HUDEP-2 (cell line): ENCODE results near the gene IQSEC3.
A peak's percentile ranks its signal among the peaks of the same experiment; 100 is the strongest.
"Not testable (repeated sequence)": the region's sequence is repeated elsewhere in the genome, so short reads cannot be mapped to it uniquely, and the experiment has no call there.

ENCODE experiments used
- DNase-seq, 76 experiments: peaks; one replicate each; lab custom pipeline; 2025; ENCODE audit not compliant: unreplicated experiment in 76 of 76; lab: John Stamatoyannopoulos, UW

IQSEC3 gene

GRCh38 chr12:174596-174995, 108.0 kb downstream of the IQSEC3 start:
- peak in 37 of 76 experiments; percentile 15 to 78 (median 35) for DNase-seq

DNA sequence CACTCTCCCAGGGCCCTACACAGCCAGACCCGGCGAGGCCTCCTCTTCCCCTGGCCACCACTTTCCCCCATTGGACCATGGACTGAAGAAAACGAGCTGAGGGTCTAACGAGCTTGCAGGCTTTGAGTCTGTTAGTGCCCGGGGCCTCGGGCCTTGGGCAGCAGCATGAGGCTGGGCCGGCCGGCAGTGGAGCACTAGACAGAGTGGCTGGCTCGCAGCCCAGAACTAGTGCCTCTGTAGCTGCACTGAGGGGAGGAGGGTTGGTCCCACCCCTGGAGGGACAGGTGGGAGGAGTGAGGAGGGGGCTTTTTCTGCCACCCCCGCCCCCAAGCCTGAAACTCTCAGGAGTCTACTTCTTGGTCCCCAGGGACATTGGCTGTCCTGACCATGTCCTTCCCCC, 108.7 kb downstream of the IQSEC3 start:
- DNase-seq: peak in 66 of 76 experiments; percentile 7 to 82 (median 50)

GRCh38 chr12:175759-176158, 109.2 kb downstream of the IQSEC3 start:
- DNase-seq: peak in 3 of 76 experiments; percentile 41 to 63 (median 50)

GRCh38 chr12:176321-177181, 110.0 kb downstream of the IQSEC3 start:
- peak in 67 of 76 experiments; percentile 11 to 76 (median 52) for DNase-seq

DNA sequence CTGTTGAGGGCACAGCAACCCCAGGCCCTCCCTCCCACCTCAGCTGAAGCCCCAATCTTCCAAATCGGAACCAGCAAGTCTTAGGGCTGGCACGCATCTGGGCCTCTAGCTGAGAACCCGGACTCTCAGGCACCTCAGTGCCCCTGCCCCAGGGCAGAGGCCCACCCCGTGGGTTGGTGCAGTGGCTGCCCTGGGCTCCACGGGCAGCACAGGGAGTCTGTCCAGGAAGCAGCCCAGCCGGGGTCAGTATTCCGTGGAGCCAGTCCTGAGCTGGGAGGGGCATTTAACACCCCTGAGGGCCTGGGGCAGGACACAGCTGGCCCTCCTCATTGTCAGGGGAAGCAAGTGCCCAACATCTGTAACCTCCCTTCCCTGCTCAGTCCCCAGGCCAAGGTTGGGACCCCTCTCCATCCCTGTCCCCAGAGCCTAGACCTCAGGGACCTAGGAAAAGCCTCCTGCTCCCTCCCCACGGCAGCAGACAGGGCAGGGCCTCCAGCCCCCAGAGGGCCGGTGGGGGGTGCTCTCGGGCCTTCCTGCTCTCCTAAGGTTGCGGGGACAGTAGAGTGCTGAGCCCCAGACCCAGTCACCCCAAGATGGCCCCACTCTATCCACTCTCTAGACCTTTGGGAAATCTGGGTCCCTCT, 110.9 kb downstream of the IQSEC3 start:
- DNase-seq: no peak

DNA sequence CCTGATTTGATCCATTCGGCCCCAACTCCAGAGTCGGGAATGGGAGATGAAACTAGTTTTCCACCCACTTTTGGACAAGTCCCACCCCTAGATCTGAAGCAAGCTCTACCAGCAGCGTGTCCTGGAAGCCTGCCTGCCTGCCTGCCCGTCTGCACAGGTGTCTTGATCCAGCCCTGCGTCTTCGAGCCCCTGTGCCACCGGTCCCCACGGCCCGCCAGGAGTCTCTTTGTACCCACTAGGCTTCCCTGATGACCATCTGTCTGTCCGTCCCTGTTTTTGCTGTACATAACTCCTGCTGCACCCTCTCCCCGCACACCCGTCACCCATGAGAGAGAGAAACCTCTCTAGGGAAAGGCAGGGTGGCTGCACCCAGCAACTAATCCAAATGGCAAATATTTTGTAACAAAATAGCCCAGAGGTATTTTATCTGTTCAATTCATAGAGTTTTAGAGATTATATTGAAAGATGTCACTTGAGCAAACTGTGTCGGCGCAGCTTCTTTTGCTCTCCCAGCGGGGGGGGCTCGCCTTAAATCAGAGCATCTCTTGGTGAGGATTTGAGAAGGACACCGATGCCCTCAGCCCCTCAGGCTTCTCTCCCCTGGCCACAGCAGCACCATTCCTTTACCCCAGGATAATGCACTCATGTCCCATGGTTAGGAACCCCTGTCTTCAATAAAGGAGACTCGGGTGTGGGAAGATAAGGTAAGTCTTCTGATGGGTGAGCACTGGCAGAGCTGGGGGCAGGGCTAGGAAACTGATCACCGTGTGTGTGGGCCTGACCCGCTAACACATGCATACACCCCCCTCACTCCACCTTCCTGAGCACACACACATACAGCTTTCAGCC, 111.6 kb downstream of the IQSEC3 start:
- peak in 5 of 76 experiments; percentile 14 to 45 (median 20) for DNase-seq

DNA sequence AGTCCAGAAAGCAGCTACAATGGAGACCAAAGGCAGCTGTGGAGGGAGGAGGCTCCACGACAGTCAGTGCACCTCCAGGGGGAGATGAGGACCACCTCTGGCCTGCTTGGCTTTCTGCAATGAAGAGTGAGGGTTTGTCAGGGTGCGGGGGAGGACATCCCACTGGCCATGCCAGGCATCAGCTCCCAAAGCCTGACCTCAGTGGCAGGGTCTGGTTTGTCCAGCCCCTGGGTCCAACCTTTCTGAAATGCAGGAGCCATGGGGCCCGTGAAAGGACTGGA, 112.2 kb downstream of the IQSEC3 start:
- DNase-seq: peak in 1 of 76 experiments; percentile 45

GRCh38 chr12:179131-179884, 112.7 kb downstream of the IQSEC3 start:
- peak in 5 of 76 experiments; percentile 20 to 46 (median 25) for DNase-seq

DNA sequence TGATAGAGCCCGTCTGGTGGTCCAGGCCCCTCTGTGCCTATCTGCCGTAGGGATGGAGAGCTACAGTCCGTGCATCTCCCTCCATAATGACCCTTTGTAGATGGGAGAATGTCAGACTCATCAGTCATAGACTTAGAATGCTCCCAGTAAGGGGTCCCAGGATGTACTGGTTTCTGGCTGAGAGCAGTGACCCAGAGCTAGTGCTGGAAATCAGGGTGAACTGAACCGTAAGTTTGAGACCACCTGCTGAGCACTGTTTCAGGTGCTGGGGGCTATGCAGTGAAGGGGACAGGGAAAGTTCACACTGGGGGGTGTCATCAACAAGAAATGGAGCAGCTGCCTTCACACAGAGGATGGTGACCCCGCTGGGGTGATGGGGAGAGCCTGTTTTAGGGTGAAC, 113.3 kb downstream of the IQSEC3 start:
- no peak for DNase-seq

GRCh38 chr12:180445-180844, 113.9 kb downstream of the IQSEC3 start:
- peak in 62 of 76 experiments; percentile 8 to 81 (median 51) for DNase-seq

DNA sequence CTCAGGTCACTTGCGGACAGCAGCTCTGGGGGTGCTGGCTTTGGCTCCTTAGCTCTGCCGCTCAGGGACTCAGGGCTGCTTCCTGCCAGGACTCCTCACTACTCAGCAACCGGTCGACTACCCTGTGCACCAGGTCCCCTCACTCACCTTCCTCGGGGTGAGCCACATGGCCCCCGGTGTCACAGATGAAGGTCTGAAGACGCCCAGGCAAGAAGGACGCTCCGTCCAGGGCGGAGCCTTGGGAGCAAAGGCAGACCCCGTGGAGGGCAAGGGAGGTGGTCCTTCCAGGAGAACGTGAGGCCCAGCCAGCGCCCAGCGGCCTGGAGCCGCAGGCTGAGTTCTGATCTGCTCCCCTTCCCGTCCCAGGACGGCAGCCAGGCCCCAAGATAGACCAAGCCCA, 115.4 kb downstream of the IQSEC3 start:
- DNase-seq: no peak

GRCh38 chr12:182381-182892, 115.9 kb downstream of the IQSEC3 start:
- DNase-seq: peak in 17 of 76 experiments; percentile 10 to 46 (median 20)

GRCh38 chr12:184811-185575, 118.4 kb downstream of the IQSEC3 start:
- no peak for DNase-seq

- no peak for DNase-seq
Measured at GRCh38 chr12:185576-185955, 119.0 kb downstream of the IQSEC3 start.

DNA sequence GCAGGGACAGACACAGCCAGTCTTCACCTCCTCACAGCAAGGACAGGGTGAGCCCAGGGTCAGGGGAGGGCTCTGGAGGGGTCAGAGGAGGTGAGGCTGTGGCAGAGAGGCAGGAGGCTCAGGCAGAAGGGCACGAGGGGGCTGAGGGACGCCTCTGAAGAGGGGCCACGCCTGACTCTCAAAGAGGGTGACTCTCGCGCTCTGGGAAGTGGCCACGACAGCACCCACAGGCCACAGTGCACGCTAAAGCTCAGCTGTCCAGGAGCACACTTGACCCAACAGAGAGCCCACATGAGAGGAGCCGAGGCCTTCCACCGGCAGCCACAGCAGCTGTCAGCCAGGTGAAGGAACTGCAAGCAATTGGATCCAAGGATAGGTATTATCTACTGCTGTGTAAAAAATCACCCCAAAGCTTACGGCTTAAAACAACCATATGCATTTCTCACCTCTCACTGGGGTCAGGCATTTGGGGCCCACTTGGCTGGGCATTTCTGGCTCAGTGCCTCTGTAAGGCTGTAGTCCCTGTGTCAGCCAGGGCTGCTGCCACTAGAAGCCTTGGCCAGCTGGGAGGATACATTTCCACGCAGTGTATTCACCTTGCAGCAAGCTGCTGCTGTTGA, 119.5 kb downstream of the IQSEC3 start:
- DNase-seq: no peak

DNA sequence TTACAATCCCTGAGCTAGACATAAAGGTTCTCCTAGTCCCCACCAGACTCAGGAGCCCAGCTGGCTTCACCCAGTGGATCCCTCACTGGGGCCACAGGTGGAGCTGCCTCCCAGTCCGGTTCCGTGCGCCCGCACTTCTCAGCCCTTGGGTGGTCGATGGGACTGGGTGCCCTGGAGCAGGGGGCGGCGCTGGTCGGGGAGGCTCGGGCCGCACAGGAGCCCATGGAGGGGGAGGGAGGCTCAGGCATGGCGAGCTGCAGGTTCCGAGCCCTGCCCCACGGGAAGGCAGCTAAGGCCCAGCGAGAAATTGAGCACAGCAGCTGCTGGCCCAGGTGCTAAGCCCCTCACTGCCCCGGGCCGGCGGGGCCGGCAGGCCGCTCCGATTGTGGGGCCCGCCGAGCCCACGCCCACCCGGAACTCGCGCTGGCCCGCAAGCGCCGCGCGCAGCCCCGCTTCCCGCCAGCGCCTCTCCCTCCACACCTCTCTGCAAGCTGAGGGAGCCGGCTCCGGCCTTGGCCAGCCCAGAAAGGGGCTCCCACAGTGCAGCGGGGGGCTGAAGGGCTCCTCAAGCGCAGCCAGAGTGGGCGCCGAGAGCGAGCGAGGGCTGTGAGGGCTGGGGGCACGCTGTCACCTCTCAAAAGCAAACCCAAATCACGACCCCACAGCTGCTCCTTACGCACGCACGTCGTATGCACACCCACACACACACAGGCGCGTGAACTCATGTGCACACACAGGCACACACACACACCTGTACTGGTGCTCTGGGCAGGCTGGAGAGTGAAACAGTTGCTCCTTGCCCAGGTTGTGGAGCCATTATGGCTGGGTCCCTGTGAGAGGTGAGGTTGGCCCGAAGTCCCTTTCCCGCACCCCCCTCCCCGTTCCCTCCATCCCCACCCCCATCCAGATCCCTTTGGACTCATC, 121.7 kb downstream of the IQSEC3 start:
- DNase-seq: not testable (repeated sequence)

GRCh38 chr12:188910-189621, 122.5 kb downstream of the IQSEC3 start:
- peak in 34 of 76 experiments; percentile 14 to 57 (median 38) for DNase-seq
